HUES48 (cell line): ENCODE measurements around the gene GPR68.
"Not testable (repeated sequence)": the region's sequence is repeated elsewhere in the genome, so short reads cannot be mapped to it uniquely, and the experiment has no call there.

Experiments
- H3K27ac ChIP-seq: one replicate; pipeline ENCODE4 v1.7.0; 2013; ENCODE audit warnings: low read depth, low read length, inconsistent platforms
- H3K27me3 ChIP-seq: 2 replicates; pipeline ENCODE4 v1.6.1; 2013; ENCODE audit warnings: mild to moderate bottlenecking, low read length; ENCODE audit not compliant: control insufficient read depth, insufficient read depth
- H3K36me3 ChIP-seq: 2 replicates; pipeline ENCODE4 v1.6.1; 2013; ENCODE audit warnings: low read length; ENCODE audit not compliant: control insufficient read depth, insufficient read depth
- H3K4me1 ChIP-seq: 2 replicates; pipeline ENCODE4 v1.6.1; 2013; ENCODE audit warnings: mild to moderate bottlenecking, low read length; ENCODE audit not compliant: control insufficient read depth, insufficient read depth
- H3K4me3 ChIP-seq: 2 replicates; pipeline ENCODE4 v1.5.1; 2013; ENCODE audit warnings: mild to moderate bottlenecking, low read depth, low read length
- H3K9ac ChIP-seq: 2 replicates; pipeline ENCODE4 v1.6.1; 2013; ENCODE audit warnings: mild to moderate bottlenecking, low read depth, low read length, moderate library complexity
- H3K9me3 ChIP-seq: 2 replicates; pipeline ENCODE4 v1.6.1; 2013; ENCODE audit warnings: low read length; ENCODE audit not compliant: control insufficient read depth, insufficient read depth

GPR68 gene

GRCh38 chr14:91227183-91227628, 17.3 kb downstream of the GPR68 start:
- H3K4me3 ChIP-seq: no peak overlapping the region
- H3K36me3 ChIP-seq: no peaks in the 10 kb centered on the region
- H3K27me3 ChIP-seq: no peaks in the 10 kb centered on the region
- H3K9me3 ChIP-seq: 0 out of 2 replicates have a peak, but pooled peaks cover 3% of the 10 kb centered on the region
- H3K27ac ChIP-seq: no peak overlapping the region
- H3K4me1 ChIP-seq: peaks cover 10% of the 10 kb centered on the region
- H3K9ac ChIP-seq: no peak overlapping the region

- not testable (repeated sequence) for H3K9ac ChIP-seq, H3K27me3 ChIP-seq, H3K27ac ChIP-seq, H3K36me3 ChIP-seq, H3K9me3 ChIP-seq, H3K4me3 ChIP-seq
- peaks cover 10% of the 10 kb centered on the region for H3K4me1 ChIP-seq
These were observed 18.1 kb downstream of the GPR68 start for GRCh38 chr14:91226360-91226759.

GRCh38 chr14:91225025-91225424, 19.5 kb downstream of the GPR68 start:
- Histone ChIP-seq H3K4me1 (peaks cover 10% of the 10 kb centered on the region), H3K27me3 (no peaks in the 10 kb centered on the region), H3K36me3 (no peaks in the 10 kb centered on the region), H3K27ac (no peak overlapping the region), H3K9me3 (no peaks in the 10 kb centered on the region), H3K4me3 (no peak overlapping the region), H3K9ac (no peak overlapping the region)

- Histone ChIP-seq H3K27me3 (no peaks in the 10 kb centered on the region), H3K9me3 (no peaks in the 10 kb centered on the region), H3K4me3 (no peak overlapping the region), H3K36me3 (no peaks in the 10 kb centered on the region), H3K4me1 (peaks cover 5% of the 10 kb centered on the region; the same call in 1 of the 2 replicates), H3K27ac (no peak overlapping the region), H3K9ac (no peak overlapping the region)
These were observed 21.3 kb downstream of the GPR68 start for GRCh38 chr14:91223028-91223783.

GRCh38 chr14:91221270-91221669, 23.2 kb downstream of the GPR68 start:
- no peaks in the 10 kb centered on the region for H3K9me3 ChIP-seq
- no peak overlapping the region for H3K4me3 ChIP-seq
- no peaks in the 10 kb centered on the region for H3K36me3 ChIP-seq
- no peaks in the 10 kb centered on the region for H3K27me3 ChIP-seq
- no peak overlapping the region for H3K9ac ChIP-seq
- no peaks in the 10 kb centered on the region for H3K4me1 ChIP-seq
- H3K27ac ChIP-seq: no peak overlapping the region

GRCh38 chr14:91220581-91221000, 23.9 kb downstream of the GPR68 start:
- Histone ChIP-seq H3K36me3 (no peaks in the 10 kb centered on the region), H3K9ac (no peak overlapping the region), H3K27ac (no peak overlapping the region), H3K4me3 (no peak overlapping the region), H3K27me3 (no peaks in the 10 kb centered on the region), H3K4me1 (no peaks in the 10 kb centered on the region), H3K9me3 (no peaks in the 10 kb centered on the region)

GRCh38 chr14:91219517-91220389, 24.8 kb downstream of the GPR68 start:
- Histone ChIP-seq H3K4me1 (no peaks in the 10 kb centered on the region), H3K9me3 (no peaks in the 10 kb centered on the region)

GRCh38 chr14:91218014-91218413, 26.5 kb downstream of the GPR68 start:
- H3K9me3 ChIP-seq: no peaks in the 10 kb centered on the region
- no peaks in the 10 kb centered on the region for H3K36me3 ChIP-seq
- H3K4me1 ChIP-seq: no peaks in the 10 kb centered on the region
- H3K4me3 ChIP-seq: no peak overlapping the region
- no peak overlapping the region for H3K27ac ChIP-seq
- no peak overlapping the region for H3K9ac ChIP-seq
- no peaks in the 10 kb centered on the region for H3K27me3 ChIP-seq

More at GRCh38 chr14:91219517-91220389, 24.8 kb downstream of the GPR68 start:
- no peak overlapping the region for H3K27ac ChIP-seq
- H3K36me3 ChIP-seq: no peaks in the 10 kb centered on the region
- no peaks in the 10 kb centered on the region for H3K27me3 ChIP-seq
- H3K4me3 ChIP-seq: no peak overlapping the region
- H3K9ac ChIP-seq: no peak overlapping the region

- Histone ChIP-seq H3K27me3 (no peaks in the 10 kb centered on the region), H3K9me3 (no peaks in the 10 kb centered on the region), H3K27ac (no peak overlapping the region), H3K9ac (no peak overlapping the region), H3K4me3 (no peak overlapping the region), H3K4me1 (no peaks in the 10 kb centered on the region), H3K36me3 (no peaks in the 10 kb centered on the region)
These were observed 27.7 kb downstream of the GPR68 start for GRCh38 chr14:91216731-91217226.

- Histone ChIP-seq H3K27ac (no peak overlapping the region), H3K4me3 (no peak overlapping the region), H3K9ac (no peak overlapping the region), H3K4me1 (no peaks in the 10 kb centered on the region), H3K36me3 (no peaks in the 10 kb centered on the region), H3K9me3 (no peaks in the 10 kb centered on the region), H3K27me3 (no peaks in the 10 kb centered on the region)
These were observed 29.1 kb downstream of the GPR68 start for GRCh38 chr14:91215381-91215780.

- Histone ChIP-seq H3K4me3 (no peak overlapping the region), H3K36me3 (no peaks in the 10 kb centered on the region), H3K9me3 (no peaks in the 10 kb centered on the region), H3K27me3 (no peaks in the 10 kb centered on the region), H3K4me1 (no peaks in the 10 kb centered on the region), H3K27ac (no peak overlapping the region), H3K9ac (no peak overlapping the region)
These were observed 30.2 kb downstream of the GPR68 start for GRCh38 chr14:91214306-91214705.
